ENCODE results near the gene ANKRD13D.

DNA sequence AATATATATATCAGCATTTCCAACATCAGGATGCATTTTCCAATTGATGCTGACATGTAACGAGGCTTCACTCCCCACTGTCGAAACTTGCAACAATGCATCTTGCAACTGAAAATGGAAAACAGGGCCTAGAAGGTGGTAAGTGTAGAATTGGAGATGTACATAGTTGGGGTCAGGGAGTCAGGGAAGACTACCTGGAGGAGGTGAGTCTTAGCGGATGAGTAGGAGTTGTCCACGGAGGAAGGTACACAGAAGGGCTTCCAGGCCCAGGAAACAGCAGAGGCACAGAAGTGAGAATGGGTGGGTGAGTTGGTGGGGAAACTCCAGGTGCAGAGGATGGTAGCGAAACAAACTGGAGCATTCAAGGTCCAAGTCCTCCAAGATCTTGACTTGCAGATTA is 24.8 kb upstream of the ANKRD13D start:
- no peak for TF ChIP-seq RAD21 (conservative IDR thresholded peaks at IDR 0.05)
- TF ChIP-seq MXI1 (conservative IDR thresholded peaks at IDR 0.05; ENCODE audit: poor library complexity, severe bottlenecking), result no peak
- TF ChIP-seq POLR2AphosphoS5 (IDR thresholded peaks at IDR 0.05), result no peak

Data from neural cell (in vitro differentiated cells).